ENCODE measurements around the gene NTRK1. TPM values are rescaled to one million over a fixed set of nuclear protein-coding genes. Genes with fewer than 3 reads are reported as not detected.

Gene NTRK1
- polyA plus RNA-seq, 1 of the 3 experiments (the other 2 are of a cell fraction): 0.97 TPM

GRCh38 chr1:156881101-156881500 is 20.4 kb downstream of the NTRK1 start:
- TF ChIP-seq FOXJ3 (CRISPR knock-in tag; IDR thresholded peaks at IDR 0.05): no peak
- no peak for TF ChIP-seq MAX (IDR thresholded peaks at IDR 0.05; ENCODE audit: low read depth)
- TF ChIP-seq EP300 (IDR thresholded peaks at IDR 0.05; ENCODE audit: borderline replicate concordance in 1 of 2, low read depth in 1 of 2, low read length in 1 of 2): no peak
- no peak for TF ChIP-seq USF1 (IDR thresholded peaks at IDR 0.05; ENCODE audit: borderline replicate concordance, low read depth)
- no peak for TF ChIP-seq PBX3 (IDR thresholded peaks at IDR 0.05)
- no peak for TF ChIP-seq GABPA (IDR thresholded peaks at IDR 0.05; ENCODE audit: low read depth)
- TF ChIP-seq POLR2AphosphoS5 (IDR thresholded peaks at IDR 0.05; ENCODE audit: low read depth, low read length): no peak
- TF ChIP-seq FOXM1 (IDR thresholded peaks at IDR 0.05; ENCODE audit: low read depth): no peak
- TF ChIP-seq CTCF (IDR thresholded peaks at IDR 0.05): no peak
- no peak for TF ChIP-seq MXI1 (IDR thresholded peaks at IDR 0.05; ENCODE audit: low read depth, low read length)
- no peak for TF ChIP-seq TAF1 (IDR thresholded peaks at IDR 0.05; ENCODE audit: borderline replicate concordance, low read depth, low read length)
- no peak for TF ChIP-seq IRF3 (IDR thresholded peaks at IDR 0.05; ENCODE audit: low read depth, low read length)
- TF ChIP-seq RFX5 (IDR thresholded peaks at IDR 0.05; ENCODE audit: low read length): no peak
- TF ChIP-seq SMC3 (IDR thresholded peaks at IDR 0.05; ENCODE audit: low read depth, low read length): no peak
- no peak for TF ChIP-seq TCF12 (IDR thresholded peaks at IDR 0.05)
- TF ChIP-seq CHD2 (IDR thresholded peaks at IDR 0.05; ENCODE audit: low read length, partially characterized antibody): no peak
- TF ChIP-seq MEF2A (IDR thresholded peaks at IDR 0.05; ENCODE audit: borderline replicate concordance, low read depth): no peak
- H4K20me1 ChIP-seq (ENCODE audit: insufficient read depth): no peaks in the 10 kb centered on the region
- DNase-seq: no peak
- ChIA-PET CTCF (interaction anchor here (1.1 to 21.6 kb wide), 8 partner anchors 9 to 155 kb away, joined by 3 to 455 read pairs (median 6); partner anchors contain the start of genes INSRR and NTRK1), POLR2A (interaction anchor here (1.3 kb wide), 1 partner anchor 80 kb away, joined by 3 read pairs; no protein-coding TSS in a partner anchor)
- no peak overlapping the region for H3K27ac ChIP-seq (ENCODE audit: low read depth in 2 of 2, low read length in 1 of 2)
- H3K4me2 ChIP-seq: no peak overlapping the region
- no peaks in the 10 kb centered on the region for H3K9me2 ChIP-seq
- no peaks in the 10 kb centered on the region for H3K36me3 ChIP-seq (replicated peaks in 1 of 2; ENCODE audit: control insufficient read depth in 1 of 2, insufficient read depth in 2 of 2, low read length in 1 of 2)
- no peak overlapping the region for H3K9ac ChIP-seq
- H2AFZ ChIP-seq (ENCODE audit: low read depth): no peak overlapping the region
- H3K79me2 ChIP-seq (ENCODE audit: insufficient read depth): no peaks in the 10 kb centered on the region
- H3K27me3 ChIP-seq (ENCODE audit: insufficient read depth): no peaks in the 10 kb centered on the region; the same call in 1 of the 2 replicates
- WGBS (ENCODE audit: low lambda C conversion rate): 61% methylated on average over 4 of the region's 10 CpGs
- H3F3A ChIP-seq (replicated peaks; ENCODE audit: insufficient read depth): no peaks in the 10 kb centered on the region
- H3K4me3 ChIP-seq (ENCODE audit: low read depth in 2 of 2, low read length in 1 of 2): no peak overlapping the region
- H3K9me3 ChIP-seq: no peaks in the 10 kb centered on the region
- peaks cover 0 to 36% of the 10 kb centered on the region in 2 experiments; a peak in 1 of 4 replicates for H3K4me1 ChIP-seq (ENCODE audit: control insufficient read depth in 1 of 2, insufficient read depth in 2 of 2, low read depth in 1 of 2, low read length in 1 of 2)
